ENCODE measurements around the gene KAZALD1.

Gene KAZALD1

GRCh38 chr10:101035314-101035713, 26.5 kb upstream of the KAZALD1 start:
- peaks cover 10% of the 10 kb centered on the region for H3K4me1 ChIP-seq (ENCODE audit: low read length)
- no peaks in the 10 kb centered on the region for H3K79me2 ChIP-seq (ENCODE audit: low read length)
- no peak overlapping the region for H3K4me2 ChIP-seq (ENCODE audit: low read length)
- no peaks in the 10 kb centered on the region for H3K9me3 ChIP-seq (ENCODE audit: insufficient read depth, low read length)
- no peaks in the 10 kb centered on the region for H4K20me1 ChIP-seq (ENCODE audit: insufficient read depth, low read length)
- H3K36me3 ChIP-seq (replicated peaks; ENCODE audit: low read depth, low read length): no peaks in the 10 kb centered on the region
- H3K27ac ChIP-seq (ENCODE audit: low read length): no peak overlapping the region
- TF ChIP-seq EZH2phosphoT487 (IDR thresholded peaks at IDR 0.05; ENCODE audit: low read depth) (no peak), CTCF (IDR thresholded peaks at IDR 0.05; ENCODE audit: low read depth, low read length) (no peak)
- H3K4me3 ChIP-seq (ENCODE audit: low read length): no peak overlapping the region
- H3K27me3 ChIP-seq (ENCODE audit: low read depth, low read length): peaks cover 10% of the 10 kb centered on the region
- H3K9ac ChIP-seq (ENCODE audit: low read length): no peak overlapping the region
- no peak overlapping the region for H2AFZ ChIP-seq (ENCODE audit: low read depth, low read length)

- Histone ChIP-seq H3K36me3 (replicated peaks; ENCODE audit: low read depth, low read length) (no peaks in the 10 kb centered on the region), H3K4me2 (ENCODE audit: low read length) (no peak overlapping the region), H3K4me1 (ENCODE audit: low read length) (peaks cover 7% of the 10 kb centered on the region; the same call in 1 of the 2 replicates), H3K27ac (ENCODE audit: low read length) (no peak overlapping the region), H3K79me2 (ENCODE audit: low read length) (no peaks in the 10 kb centered on the region), H3K9ac (ENCODE audit: low read length) (no peak overlapping the region), H3K9me3 (ENCODE audit: insufficient read depth, low read length) (no peaks in the 10 kb centered on the region), H3K4me3 (ENCODE audit: low read length) (no peak overlapping the region), H3K27me3 (ENCODE audit: low read depth, low read length) (peaks cover 10% of the 10 kb centered on the region), H4K20me1 (ENCODE audit: insufficient read depth, low read length) (no peaks in the 10 kb centered on the region), H2AFZ (ENCODE audit: low read depth, low read length) (no peak overlapping the region)
- TF ChIP-seq EZH2phosphoT487 (IDR thresholded peaks at IDR 0.05; ENCODE audit: low read depth) (no peak), CTCF (IDR thresholded peaks at IDR 0.05; ENCODE audit: low read depth, low read length) (no peak)
Observed at GRCh38 chr10:101035916-101036702, 25.7 kb upstream of the KAZALD1 start.

GRCh38 chr10:101036726-101037125, 25.1 kb upstream of the KAZALD1 start:
- Histone ChIP-seq H3K4me2 (ENCODE audit: low read length) (no peak overlapping the region), H3K9ac (ENCODE audit: low read length) (no peak overlapping the region), H3K4me3 (ENCODE audit: low read length) (no peak overlapping the region), H3K4me1 (ENCODE audit: low read length) (peaks cover 7% of the 10 kb centered on the region; the same call in 1 of the 2 replicates), H3K27ac (ENCODE audit: low read length) (no peak overlapping the region), H3K36me3 (replicated peaks; ENCODE audit: low read depth, low read length) (no peaks in the 10 kb centered on the region), H4K20me1 (ENCODE audit: insufficient read depth, low read length) (no peaks in the 10 kb centered on the region), H3K79me2 (ENCODE audit: low read length) (no peaks in the 10 kb centered on the region), H3K9me3 (ENCODE audit: insufficient read depth, low read length) (no peaks in the 10 kb centered on the region), H3K27me3 (ENCODE audit: low read depth, low read length) (peaks cover 4% of the 10 kb centered on the region; the same call in 1 of the 2 replicates), H2AFZ (ENCODE audit: low read depth, low read length) (no peak overlapping the region)
- no peak for TF ChIP-seq CTCF (IDR thresholded peaks at IDR 0.05; ENCODE audit: low read depth, low read length)
- TF ChIP-seq EZH2phosphoT487 (IDR thresholded peaks at IDR 0.05; ENCODE audit: low read depth): no peak

- Histone ChIP-seq H3K27me3 (ENCODE audit: low read depth, low read length) (no peaks in the 10 kb centered on the region), H3K4me3 (ENCODE audit: low read length) (no peak overlapping the region)
- no peak for TF ChIP-seq CTCF (IDR thresholded peaks at IDR 0.05; ENCODE audit: low read depth, low read length)
- no peak for TF ChIP-seq EZH2phosphoT487 (IDR thresholded peaks at IDR 0.05; ENCODE audit: low read depth)
Observed at GRCh38 chr10:101038484-101038883, 23.3 kb upstream of the KAZALD1 start.

More at GRCh38 chr10:101038484-101038883, 23.3 kb upstream of the KAZALD1 start:
- no peak overlapping the region for H3K27ac ChIP-seq (ENCODE audit: low read length)
- H2AFZ ChIP-seq (ENCODE audit: low read depth, low read length): no peak overlapping the region
- H4K20me1 ChIP-seq (ENCODE audit: insufficient read depth, low read length): no peaks in the 10 kb centered on the region
- H3K4me2 ChIP-seq (ENCODE audit: low read length): no peak overlapping the region
- no peaks in the 10 kb centered on the region for H3K79me2 ChIP-seq (ENCODE audit: low read length)
- no peaks in the 10 kb centered on the region for H3K36me3 ChIP-seq (replicated peaks; ENCODE audit: low read depth, low read length)
- H3K9me3 ChIP-seq (ENCODE audit: insufficient read depth, low read length): no peaks in the 10 kb centered on the region
- no peak overlapping the region for H3K9ac ChIP-seq (ENCODE audit: low read length)
- H3K4me1 ChIP-seq (ENCODE audit: low read length): peaks cover 8% of the 10 kb centered on the region; the same call in 1 of the 2 replicates

All from OCI-LY3 (cell line).